GM18505 (cell line): ENCODE measurements around the gene PROM2.

Experiments used
- ATAC-seq: cut with Tn5 transposase; IDR thresholded peaks from one replicate; pipeline ENCODE4 v1.9.1; 2021; ENCODE audit not compliant: unreplicated experiment
- POLR2A ChIP-seq: IDR thresholded peaks from 4 replicates; pipeline ENCODE4 v1.6.1; 2011; ENCODE audit warnings: borderline replicate concordance; ENCODE audit not compliant: insufficient read depth, insufficient read length; ENCODE audit errors: extremely low read depth

PROM2 gene

DNA sequence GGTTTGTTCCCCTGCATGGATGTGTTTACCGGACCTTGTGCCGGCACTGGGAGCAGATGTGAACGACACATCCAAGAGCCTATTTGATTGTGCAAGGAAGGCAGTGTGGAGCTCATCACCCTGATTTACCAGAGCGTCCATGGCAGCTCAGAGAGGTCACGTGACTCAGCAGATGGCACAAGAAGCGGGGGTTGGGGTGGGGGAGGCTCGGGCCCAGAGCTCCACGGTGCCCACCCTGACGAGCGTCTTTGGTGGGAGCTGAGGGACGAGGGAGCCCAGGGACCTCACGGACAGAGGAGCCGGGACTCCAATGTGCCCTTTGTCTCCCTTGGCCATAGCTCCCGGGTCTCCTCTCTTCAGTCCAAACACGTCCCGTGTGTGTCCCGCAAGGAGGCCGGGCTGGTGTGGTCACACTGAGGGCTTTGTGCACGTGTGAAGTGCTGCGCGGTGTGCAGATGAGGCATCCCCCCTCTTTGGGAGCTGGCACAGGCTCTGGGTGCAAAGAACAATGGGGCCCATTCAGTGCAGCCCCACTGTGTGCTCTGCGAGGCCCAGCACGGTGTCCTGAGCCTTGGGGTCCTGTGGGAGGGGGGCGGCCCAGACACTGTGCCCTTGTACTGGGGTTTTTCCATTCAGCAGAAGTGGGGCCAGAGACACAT lies 38.4 kb downstream of the PROM2 start:
- ATAC-seq = no peak
- TF ChIP-seq POLR2A = no peak

DNA sequence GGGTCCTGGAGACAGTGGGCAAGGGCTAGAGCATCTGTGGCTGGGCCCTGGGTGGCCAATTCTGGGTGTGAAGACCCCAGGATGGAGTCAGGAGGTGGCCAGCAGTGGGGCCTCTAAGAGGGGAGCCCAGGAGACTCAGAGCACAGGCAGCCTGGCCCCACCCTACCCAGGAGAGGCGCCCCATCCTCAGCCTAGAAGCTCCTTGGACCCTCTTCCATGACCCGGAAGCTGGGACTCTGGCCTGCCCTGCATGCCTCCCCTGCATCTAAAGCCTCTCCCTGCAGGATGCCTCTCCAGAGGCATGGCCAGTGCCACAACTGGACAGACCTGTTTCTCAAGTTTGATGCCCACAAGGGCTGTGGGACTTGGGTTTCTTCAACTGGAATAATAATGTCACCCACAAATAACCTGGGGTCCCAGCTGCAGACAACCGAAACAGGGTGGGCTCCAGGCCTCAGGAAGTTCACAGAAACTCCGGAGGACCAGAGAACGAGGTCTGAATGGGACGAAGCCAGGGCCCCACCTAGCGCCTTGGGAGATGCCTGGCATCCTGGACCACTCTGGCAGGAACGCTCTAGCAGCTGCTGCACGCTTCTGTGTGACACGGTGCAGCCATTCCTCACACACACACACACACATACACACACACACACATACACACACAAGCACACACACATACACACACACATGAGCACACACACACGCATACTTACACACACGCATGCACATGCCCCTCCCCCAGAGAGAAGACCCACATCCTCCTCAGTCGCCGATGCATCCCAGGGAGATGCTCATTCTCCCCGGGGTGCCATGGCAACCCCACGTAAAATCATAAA lies 39.3 kb downstream of the PROM2 start:
- ATAC-seq = no peak

DNA sequence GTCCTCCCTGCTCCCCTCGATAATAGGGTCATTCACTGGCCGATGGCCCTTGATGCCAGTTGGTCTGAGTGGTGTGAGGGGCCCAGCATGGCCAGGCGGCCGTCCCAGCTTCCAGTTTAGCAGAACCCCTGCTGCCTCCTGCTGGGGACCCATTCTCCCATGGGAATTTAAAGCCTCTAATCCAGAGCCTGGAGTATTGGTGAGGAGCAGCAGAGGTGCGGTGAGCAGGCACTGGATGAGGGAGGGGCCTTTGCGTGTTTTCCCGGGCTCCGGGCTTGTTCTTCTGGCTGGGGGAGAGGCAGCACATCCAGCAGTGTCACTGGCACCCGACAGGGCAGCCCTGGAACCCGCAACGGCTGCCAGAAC lies 40.3 kb downstream of the PROM2 start:
- no peak for ATAC-seq
- TF ChIP-seq POLR2A = no peak

More for the DNA sequence above, 39.3 kb downstream of the PROM2 start:
- no peak for TF ChIP-seq POLR2A

DNA sequence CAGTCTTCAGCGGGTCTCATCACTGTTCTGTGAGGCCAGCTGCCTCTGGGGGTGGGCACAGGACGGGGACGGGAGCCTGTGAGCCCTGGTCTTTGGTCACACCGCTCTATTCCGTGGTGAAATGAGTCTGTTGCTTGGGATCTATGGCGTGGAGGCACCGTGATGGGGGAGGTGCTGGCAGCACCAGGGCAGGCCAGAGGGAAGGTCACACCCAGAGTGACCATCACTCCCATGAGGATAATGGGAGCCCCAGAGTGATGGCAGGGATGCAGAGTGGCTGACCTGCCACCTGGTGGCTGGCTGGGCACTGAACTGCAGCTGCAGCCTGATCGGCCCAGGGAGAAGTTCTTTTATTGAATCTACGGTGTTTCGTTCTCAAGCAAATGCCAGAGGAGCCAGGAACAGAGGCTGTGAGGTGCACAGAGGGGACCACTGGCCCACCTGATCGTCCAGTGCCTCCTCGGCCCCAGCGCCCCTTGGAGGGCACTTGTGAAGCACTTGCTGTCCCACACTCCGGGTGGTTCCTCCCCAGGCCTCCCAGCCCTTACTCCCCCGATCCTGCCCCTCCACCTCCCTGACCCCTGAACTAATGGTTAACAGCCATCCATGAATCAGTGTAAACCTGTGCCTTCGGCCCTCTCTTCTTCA lies 40.8 kb downstream of the PROM2 start:
- TF ChIP-seq POLR2A = no peak
- no peak for ATAC-seq

DNA sequence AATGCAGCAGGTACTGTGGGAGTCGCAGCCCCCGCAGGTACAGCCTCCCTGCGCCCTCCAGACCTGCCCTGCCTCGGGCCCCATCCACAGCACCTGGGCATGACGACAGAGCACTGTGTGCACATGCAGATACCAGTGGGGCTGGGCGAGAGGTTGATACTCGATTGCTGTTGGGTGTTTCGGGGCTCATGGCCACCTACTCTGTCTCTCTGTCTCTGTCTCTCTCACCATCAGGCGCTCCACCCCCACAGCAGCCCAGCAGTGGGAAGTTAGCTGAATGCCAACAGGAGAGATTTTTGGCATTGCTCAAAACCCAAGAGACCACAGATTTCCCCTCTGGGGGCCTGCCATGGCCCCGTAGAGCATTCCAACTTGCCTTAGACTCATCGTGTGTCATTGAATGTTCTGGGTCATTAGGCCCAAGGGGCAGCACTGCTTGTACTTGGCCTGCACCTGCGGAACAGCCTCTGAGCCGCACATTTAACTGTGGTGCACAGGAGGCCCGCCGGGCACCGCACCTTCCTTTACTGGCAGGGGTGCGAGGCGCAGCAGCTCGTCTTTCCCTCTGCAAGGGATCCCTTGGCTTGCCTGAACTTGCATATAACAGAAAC lies 41.7 kb downstream of the PROM2 start:
- no peak for ATAC-seq
- TF ChIP-seq POLR2A = no peak

DNA sequence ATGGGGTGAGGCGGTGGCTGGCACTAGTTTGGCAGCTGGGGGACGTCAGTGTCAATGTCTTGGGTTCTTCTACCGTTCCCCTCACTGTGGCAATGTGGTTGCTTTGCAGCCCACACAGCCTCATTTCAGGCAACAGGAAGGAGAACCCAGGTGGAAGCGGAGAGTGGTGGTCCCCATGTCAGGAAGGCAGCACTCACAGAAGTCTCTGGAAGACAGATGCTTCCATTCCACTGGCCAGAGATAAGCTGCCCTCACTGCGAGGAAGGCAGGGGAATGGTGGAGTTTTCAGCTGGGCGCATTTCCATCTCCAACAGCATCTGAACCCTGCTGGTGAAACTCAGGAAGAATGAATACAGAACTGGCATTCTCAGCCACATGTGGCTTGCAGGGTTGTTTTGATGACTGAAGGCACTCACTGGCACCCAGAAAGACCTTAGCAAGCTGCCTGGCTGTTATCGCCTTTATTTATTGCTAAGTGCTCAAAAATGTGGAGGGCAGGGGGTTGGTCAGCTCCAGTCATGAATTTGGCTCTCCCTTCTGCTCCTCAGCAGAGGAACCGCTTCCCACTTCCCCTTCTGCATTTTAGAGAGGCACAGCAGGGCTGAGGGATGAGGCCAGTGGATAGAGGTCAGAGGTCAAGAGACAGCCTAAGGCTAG lies 42.3 kb downstream of the PROM2 start:
- ATAC-seq = no peak
- TF ChIP-seq POLR2A = no peak

DNA sequence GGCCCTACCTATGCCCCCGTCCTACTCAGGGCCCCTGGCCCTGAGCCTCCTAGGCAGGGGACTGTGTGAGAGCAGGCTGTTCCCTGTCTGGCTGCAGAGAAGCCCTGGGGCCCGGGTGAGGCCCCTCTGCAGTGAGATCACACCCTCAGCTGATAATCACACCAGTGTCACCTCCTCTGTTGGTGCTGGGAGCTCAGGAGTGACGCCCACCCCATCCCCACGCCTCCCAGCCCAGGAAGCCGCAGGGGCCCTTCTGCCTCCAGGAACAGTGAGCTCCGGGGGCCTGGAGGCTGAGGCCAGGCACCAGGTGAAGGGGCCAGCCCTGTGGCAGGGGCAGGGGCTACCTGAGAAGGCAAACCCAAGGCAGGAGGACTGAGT lies 42.9 kb downstream of the PROM2 start:
- ATAC-seq = no peak
- no peak for TF ChIP-seq POLR2A

DNA sequence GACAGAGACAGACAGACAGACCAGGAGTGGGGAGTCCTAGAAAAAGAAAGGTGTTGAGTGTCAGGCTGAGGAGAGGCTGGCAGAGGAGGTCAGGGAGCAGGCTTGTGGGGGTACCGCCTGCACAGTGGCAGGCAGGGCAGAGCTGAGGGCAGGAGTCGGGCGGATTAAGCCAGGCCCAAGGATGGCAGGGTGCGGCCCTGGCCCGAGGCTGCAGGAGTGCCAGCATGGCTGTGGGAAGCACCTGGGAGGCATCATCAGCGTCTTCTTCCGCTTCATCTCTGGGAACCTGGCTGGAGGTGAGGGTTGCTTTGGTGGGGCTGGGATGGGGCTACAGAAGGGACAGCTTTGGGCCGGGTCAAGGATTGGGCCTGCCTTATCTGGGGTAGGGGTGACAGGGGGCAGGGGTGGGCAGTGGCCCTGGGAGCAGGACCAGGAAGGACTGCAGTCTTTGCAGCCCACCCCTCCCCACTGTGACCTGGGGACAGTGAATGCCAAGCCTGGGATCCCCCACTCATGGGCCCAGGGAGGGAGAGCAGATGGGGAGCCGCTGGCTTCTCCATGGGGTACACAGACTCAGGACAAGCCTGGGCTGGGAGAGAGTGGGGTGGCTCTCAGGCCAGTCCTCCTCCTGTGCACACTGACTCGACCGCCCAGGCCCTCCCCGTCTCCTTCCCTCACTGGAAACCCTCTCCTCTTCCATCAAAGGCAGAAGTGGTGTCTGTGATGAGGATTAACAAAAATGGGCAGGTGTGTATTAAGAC lies 43.6 kb downstream of the PROM2 start:
- TF ChIP-seq POLR2A = no peak
- ATAC-seq = no peak

DNA sequence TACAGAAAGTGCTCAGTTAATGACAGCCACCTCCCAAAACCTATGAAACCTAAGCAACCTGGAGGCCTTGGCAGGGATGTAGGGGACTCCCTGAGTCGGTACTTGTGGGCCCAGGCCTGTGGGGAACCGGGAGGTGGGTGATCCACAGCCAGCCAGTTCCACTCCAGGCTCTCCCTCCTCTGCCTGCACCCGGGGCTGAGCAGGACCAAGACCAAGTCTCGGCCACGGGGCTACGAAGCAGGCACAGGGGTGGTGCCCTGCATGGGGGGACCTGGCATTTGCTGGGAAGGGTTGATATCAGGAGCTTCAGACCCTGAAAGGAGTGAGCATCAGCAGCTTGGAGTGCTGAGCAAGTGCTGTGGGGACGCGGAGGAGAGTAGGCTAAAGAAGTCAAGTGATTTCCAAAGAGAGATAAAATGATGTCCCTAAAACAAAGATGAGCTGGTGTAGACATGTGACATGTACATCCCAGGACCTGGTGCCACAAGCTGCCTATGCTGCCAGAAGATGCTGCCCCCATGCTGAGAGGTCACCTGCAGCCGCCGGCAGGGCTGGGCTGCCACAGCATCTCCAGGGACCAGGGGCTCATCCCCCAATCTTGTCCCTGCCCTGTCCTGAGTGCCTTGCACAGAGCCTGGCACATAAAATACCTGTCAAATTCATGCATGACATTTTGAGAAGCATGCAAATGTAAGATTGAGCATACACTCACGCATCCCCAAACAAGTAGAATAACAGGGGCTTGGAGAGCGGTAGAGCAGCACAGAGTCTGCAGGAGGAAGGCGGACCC lies 44.4 kb downstream of the PROM2 start:
- ATAC-seq = no peak
- TF ChIP-seq POLR2A = no peak

DNA sequence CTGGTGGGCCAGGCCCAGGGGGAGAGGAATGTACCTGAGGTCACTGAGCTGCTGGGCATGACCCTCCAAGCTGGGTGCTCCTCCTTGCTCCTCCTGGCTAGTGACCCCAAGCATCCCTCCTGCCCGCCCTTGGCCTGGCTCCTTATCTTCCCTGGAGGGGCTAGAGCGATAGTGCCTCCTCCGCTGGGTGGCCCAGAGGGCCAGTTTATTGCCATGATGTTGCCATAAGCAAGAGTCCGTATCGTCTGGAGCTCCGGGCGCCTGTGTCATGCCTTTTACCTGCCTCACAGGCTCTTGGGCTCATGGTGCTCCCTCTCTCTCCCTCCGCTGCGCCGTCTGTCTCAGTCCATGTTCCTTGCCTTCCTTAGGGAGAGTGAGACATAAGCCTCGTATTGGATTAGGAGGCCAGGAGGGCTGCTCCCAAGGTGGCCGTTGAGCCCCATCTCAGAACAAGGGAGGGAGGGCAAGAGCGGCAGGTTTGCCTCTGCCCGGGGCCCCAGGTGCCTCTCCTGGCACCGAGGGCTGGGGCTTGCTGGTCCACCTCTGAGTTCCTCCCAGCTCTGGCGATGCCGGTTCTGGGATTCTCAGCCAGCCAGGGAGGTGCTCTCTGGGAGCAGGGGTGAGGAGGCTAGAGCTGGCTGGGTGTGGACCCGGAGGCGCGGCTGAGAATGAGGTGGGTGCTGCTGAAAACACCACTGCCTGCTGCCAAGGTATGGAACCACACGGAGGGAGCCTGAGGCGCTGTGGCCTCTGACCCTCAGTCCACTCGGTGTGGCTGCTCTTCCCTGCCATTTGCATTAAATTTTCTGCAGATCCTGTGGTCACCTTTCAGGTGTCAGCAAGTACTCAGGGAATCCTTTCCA lies 45.5 kb downstream of the PROM2 start:
- no peak for ATAC-seq
- no peak for TF ChIP-seq POLR2A

DNA sequence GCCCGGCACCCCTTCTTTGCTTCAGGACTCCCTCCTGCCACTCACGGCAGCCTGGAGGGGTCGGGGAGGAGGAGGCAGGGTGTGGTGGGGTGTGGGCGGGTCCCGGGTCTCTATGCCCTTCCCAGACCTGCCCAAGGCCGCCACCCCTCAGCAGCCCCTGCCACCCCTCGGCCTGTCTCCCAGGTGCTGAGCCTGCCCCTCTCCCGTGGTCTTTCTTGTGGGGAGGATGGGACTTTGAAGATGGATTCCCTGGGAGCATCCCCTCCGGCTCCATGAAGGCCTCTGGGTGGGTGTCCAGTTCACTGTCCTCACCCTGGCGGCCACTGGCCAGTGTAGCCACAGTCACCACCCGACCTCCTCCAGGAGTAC lies 46.1 kb downstream of the PROM2 start:
- ATAC-seq = no peak
- no peak for TF ChIP-seq POLR2A

DNA sequence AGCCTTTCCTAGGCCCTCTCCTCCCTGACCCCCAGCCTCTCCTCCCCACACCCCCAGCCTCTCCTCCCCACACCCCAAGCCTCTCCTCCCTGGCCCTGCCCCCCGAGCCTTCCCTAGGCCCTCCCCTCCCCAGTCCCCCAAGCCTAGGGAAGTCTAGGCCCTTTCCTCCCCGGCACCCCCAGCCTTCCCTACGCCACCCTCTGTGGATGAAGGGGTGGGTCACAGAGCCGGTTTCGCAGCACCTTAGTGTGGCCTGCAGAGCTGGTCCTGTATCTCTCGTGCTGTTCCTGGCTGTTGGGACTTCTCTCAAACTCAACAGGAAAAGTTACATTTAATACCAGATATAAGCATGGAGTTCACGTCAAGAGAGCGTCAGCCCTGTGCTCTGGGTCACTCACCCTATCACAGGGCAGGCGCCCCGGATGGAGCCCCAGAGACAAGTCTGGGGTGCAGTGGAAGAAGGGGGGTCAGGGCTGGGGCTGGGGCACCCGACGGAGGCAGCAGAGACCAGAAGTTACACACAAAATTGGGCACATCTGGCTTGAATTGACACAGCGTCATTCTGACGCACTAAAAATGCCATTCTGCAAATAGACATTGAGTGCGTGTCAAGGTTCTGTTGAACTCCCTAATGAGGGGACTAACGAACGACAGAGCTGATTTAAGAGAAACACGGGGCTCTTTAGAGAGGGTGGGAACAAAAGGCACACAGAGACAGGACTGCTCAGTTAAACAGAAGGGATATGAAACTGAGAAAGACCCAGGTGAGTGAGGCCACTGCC lies 46.9 kb downstream of the PROM2 start:
- ATAC-seq = no peak
- no peak for TF ChIP-seq POLR2A
